Trophoblast cell (in vitro differentiated cells and primary cell): ENCODE measurements around the gene CUL4A.

ENCODE experiments used
- DNase-seq, 2 donors: peaks; one replicate each; pipeline ENCODE4 v3.0.0-alpha.2; 2016
- H2AFZ ChIP-seq: 2 replicates; pipeline ENCODE4 v1.6.1; 2013; ENCODE audit warnings: low read length, moderate library complexity, mild to moderate bottlenecking; ENCODE audit not compliant: insufficient read depth, poor library complexity
- H2AK5ac ChIP-seq: 2 replicates; pipeline ENCODE4 v1.6.1; 2013; ENCODE audit warnings: mild to moderate bottlenecking, low read length
- H2BK120ac ChIP-seq: 2 replicates; pipeline ENCODE4 v1.6.1; 2013; ENCODE audit warnings: low read length, mild to moderate bottlenecking, moderate library complexity; ENCODE audit not compliant: insufficient read depth, poor library complexity
- H2BK12ac ChIP-seq: 2 replicates; pipeline ENCODE4 v1.6.1; 2013; ENCODE audit warnings: mild to moderate bottlenecking, low read length, moderate library complexity
- H2BK5ac ChIP-seq: 2 replicates; pipeline ENCODE4 v1.6.1; 2013; ENCODE audit warnings: low read length, low read depth, moderate library complexity, mild to moderate bottlenecking; ENCODE audit not compliant: poor library complexity
- H3K14ac ChIP-seq: 2 replicates; pipeline ENCODE4 v1.6.1; 2013; ENCODE audit warnings: mild to moderate bottlenecking, low read length
- H3K18ac ChIP-seq: 2 replicates; pipeline ENCODE4 v1.6.1; 2013; ENCODE audit warnings: mild to moderate bottlenecking, low read length
- H3K23ac ChIP-seq: 2 replicates; pipeline ENCODE4 v1.6.1; 2013; ENCODE audit warnings: low read length
- H3K27ac ChIP-seq: 2 replicates; pipeline ENCODE4 v1.5.1; 2013; ENCODE audit warnings: low read depth, mild to moderate bottlenecking, inconsistent platforms, low read length, moderate library complexity
- H3K27me3 ChIP-seq: 2 replicates; pipeline ENCODE4 v1.6.1; 2013; ENCODE audit warnings: inconsistent platforms, mild to moderate bottlenecking, low read length, moderate library complexity; ENCODE audit not compliant: insufficient read depth
- H3K36me3 ChIP-seq, 2 experiments: 1 replicate in 1 of 2; 2 replicates in 1 of 2; pipeline ENCODE4 v1.6.1; 2013; ENCODE audit warnings: low read length in 2 of 2, mild to moderate bottlenecking in 2 of 2, moderate library complexity in 1 of 2; ENCODE audit not compliant: insufficient read depth in 2 of 2, control insufficient read depth in 1 of 2
- H3K4ac ChIP-seq: 2 replicates; pipeline ENCODE4 v1.6.1; 2013; ENCODE audit warnings: low read depth, mild to moderate bottlenecking, low read length, moderate library complexity
- H3K4me1 ChIP-seq, 2 experiments: 1 replicate in 1 of 2; 2 replicates in 1 of 2; pipeline ENCODE4 v1.6.1; 2013; ENCODE audit warnings: low read length in 2 of 2, mild to moderate bottlenecking in 2 of 2, moderate library complexity in 1 of 2; ENCODE audit not compliant: insufficient read depth in 2 of 2, control insufficient read depth in 1 of 2
- H3K4me2 ChIP-seq: 2 replicates; pipeline ENCODE4 v1.6.1; 2013; ENCODE audit warnings: inconsistent platforms, mild to moderate bottlenecking, low read length, moderate library complexity
- H3K4me3 ChIP-seq: 2 replicates; pipeline ENCODE4 v1.5.1; 2013; ENCODE audit warnings: mild to moderate bottlenecking, low read depth, low read length, inconsistent platforms
- H3K79me1 ChIP-seq: one replicate; pipeline ENCODE4 v1.6.1; 2013; ENCODE audit warnings: low read length
- H3K79me2 ChIP-seq: 2 replicates; pipeline ENCODE4 v1.6.1; 2013; ENCODE audit warnings: low read length, mild to moderate bottlenecking; ENCODE audit not compliant: control insufficient read depth, insufficient read depth, poor library complexity
- H3K9ac ChIP-seq: 2 replicates; pipeline ENCODE4 v1.6.1; 2013; ENCODE audit warnings: mild to moderate bottlenecking, low read length
- H3K9me3 ChIP-seq: 2 replicates; pipeline ENCODE4 v1.6.1; 2013; ENCODE audit warnings: low read depth, mild to moderate bottlenecking, control low read depth, inconsistent platforms, low read length; ENCODE audit not compliant: insufficient read depth
- H4K12ac ChIP-seq: 2 replicates; pipeline ENCODE4 v1.6.1; 2013; ENCODE audit warnings: low read depth, mild to moderate bottlenecking, low read length, moderate library complexity
- H4K8ac ChIP-seq: 2 replicates; pipeline ENCODE4 v1.6.1; 2013; ENCODE audit warnings: low read depth, mild to moderate bottlenecking, low read length, moderate library complexity
- H4K91ac ChIP-seq: one replicate; pipeline ENCODE4 v1.6.1; 2013; ENCODE audit warnings: low read depth, mild to moderate bottlenecking, low read length, moderate library complexity
- WGBS: extraction: QIAGEN DNeasy Blood & Tissue Kit; methylation state at CpG from one replicate; pipeline ENCODE4 v1.1.7; 2013; ENCODE audit warnings: missing lambda C conversion rate; ENCODE audit not compliant: insufficient read length, insufficient coverage; ENCODE audit errors: extremely low coverage; 5-methylcytosine and 5-hydroxymethylcytosine counted together

The CUL4A gene

DNA sequence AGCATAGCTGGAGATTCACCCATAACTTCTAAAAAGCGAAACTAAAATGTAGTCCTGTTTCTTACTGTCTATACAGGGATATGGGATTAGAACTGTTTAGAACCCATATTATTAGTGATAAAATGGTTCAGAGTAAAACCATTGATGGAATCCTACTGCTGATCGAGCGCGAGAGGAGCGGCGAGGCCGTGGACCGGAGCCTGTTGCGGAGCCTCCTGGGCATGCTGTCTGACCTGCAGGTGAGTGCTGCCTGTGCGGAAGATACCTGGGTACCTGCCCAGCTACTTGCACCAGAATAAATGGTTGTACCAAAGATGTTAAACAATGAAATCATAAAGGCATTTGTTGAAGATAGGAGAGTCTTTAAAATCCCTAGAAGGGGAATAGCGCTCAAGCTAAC lies 23.7 kb downstream of the CUL4A start:
- H3K18ac ChIP-seq: no peak overlapping the region
- H2BK120ac ChIP-seq: no peak overlapping the region
- no peak overlapping the region for H2AFZ ChIP-seq
- no CpG with 5 or more reads among the region's 11 CpGs for WGBS
- no peaks in the 10 kb centered on the region for H3K27me3 ChIP-seq
- H2AK5ac ChIP-seq: no peak overlapping the region
- H3K36me3 ChIP-seq: peaks cover 42 to 54% of the 10 kb centered on the region in 2 experiments
- no peak overlapping the region for H4K91ac ChIP-seq
- no peaks in the 10 kb centered on the region for H3K79me2 ChIP-seq
- H3K4me3 ChIP-seq: no peak overlapping the region
- H3K9me3 ChIP-seq: no peaks in the 10 kb centered on the region
- no peak overlapping the region for H3K4me2 ChIP-seq
- no peaks in the 10 kb centered on the region for H3K79me1 ChIP-seq
- no peak overlapping the region for H4K8ac ChIP-seq
- H3K14ac ChIP-seq: no peak overlapping the region
- H3K9ac ChIP-seq: no peak overlapping the region
- no peak overlapping the region for H3K23ac ChIP-seq
- H4K12ac ChIP-seq: no peak overlapping the region
- no peak overlapping the region for H3K27ac ChIP-seq
- no peak overlapping the region for H3K4ac ChIP-seq
- H2BK5ac ChIP-seq: no peak overlapping the region
- H2BK12ac ChIP-seq: no peak overlapping the region
- DNase-seq: no peak
- H3K4me1 ChIP-seq: no peaks in the 10 kb centered on the region

DNA sequence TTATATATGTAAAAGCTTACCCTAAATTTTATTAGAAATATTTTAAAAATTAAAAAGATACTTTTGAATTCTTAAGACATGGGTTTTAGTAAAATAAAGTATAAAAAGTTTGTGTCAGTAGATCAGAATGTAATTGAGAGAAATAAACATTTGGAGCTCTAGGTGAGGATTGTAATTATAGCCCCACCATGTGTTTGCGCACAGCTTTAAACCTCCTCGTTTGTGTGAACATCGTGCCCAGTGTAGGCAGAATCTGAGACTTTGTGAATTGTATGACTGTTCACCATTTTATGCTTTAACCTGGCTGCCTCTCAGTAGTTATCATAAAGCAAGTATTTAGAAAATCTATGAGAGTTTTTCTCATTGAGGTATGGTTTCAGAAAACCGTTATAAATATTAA lies 29.1 kb downstream of the CUL4A start:
- no peak overlapping the region for H3K14ac ChIP-seq
- no peak overlapping the region for H3K9ac ChIP-seq
- H3K36me3 ChIP-seq: peaks cover 37 to 38% of the 10 kb centered on the region in 2 experiments
- H4K8ac ChIP-seq: no peak overlapping the region
- no peak overlapping the region for H3K4ac ChIP-seq
- H3K79me2 ChIP-seq: no peaks in the 10 kb centered on the region
- H3K27ac ChIP-seq: no peak overlapping the region
- H4K12ac ChIP-seq: no peak overlapping the region
- no peak for DNase-seq
- no peaks in the 10 kb centered on the region for H3K79me1 ChIP-seq
- no peak overlapping the region for H3K18ac ChIP-seq
- H3K4me2 ChIP-seq: no peak overlapping the region
- WGBS: no CpG with 5 or more reads among the region's 4 CpGs
- no peaks in the 10 kb centered on the region for H3K9me3 ChIP-seq
- H3K4me3 ChIP-seq: no peak overlapping the region
- H2BK5ac ChIP-seq: no peak overlapping the region
- no peaks in the 10 kb centered on the region for H3K27me3 ChIP-seq
- no peak overlapping the region for H2BK12ac ChIP-seq
- H3K23ac ChIP-seq: no peak overlapping the region
- no peak overlapping the region for H4K91ac ChIP-seq
- H2BK120ac ChIP-seq: no peak overlapping the region
- no peak overlapping the region for H2AK5ac ChIP-seq
- H3K4me1 ChIP-seq: no peaks in the 10 kb centered on the region
- H2AFZ ChIP-seq: no peak overlapping the region

DNA sequence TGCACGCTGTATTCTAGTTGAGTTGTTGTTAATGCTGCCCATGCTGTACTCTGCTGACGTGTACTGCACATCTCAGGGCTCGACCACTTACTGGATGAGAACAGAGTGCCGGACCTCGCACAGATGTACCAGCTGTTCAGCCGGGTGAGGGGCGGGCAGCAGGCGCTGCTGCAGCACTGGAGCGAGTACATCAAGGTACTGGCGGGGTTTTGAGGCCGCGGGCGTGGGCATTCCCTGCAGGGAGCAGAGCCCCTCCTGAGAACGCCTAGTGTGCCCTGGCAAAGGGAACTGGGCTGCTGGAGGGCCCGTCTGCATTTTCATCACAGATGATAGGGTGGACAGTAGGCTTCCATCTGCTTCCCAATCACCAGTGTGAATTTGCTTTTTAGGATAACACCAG lies 29.9 kb downstream of the CUL4A start:
- no peak overlapping the region for H2AFZ ChIP-seq
- H3K36me3 ChIP-seq: peaks cover 40 to 42% of the 10 kb centered on the region in 2 experiments
- no CpG with 5 or more reads among the region's 15 CpGs for WGBS
- no peak overlapping the region for H4K91ac ChIP-seq
- no peak overlapping the region for H3K18ac ChIP-seq
- H2BK5ac ChIP-seq: no peak overlapping the region
- H3K27ac ChIP-seq: no peak overlapping the region
- H2BK12ac ChIP-seq: no peak overlapping the region
- no peak overlapping the region for H3K9ac ChIP-seq
- no peak overlapping the region for H3K4ac ChIP-seq
- no peaks in the 10 kb centered on the region for H3K27me3 ChIP-seq
- H3K79me2 ChIP-seq: no peaks in the 10 kb centered on the region
- no peak overlapping the region for H4K12ac ChIP-seq
- H3K4me2 ChIP-seq: no peak overlapping the region
- no peak overlapping the region for H4K8ac ChIP-seq
- H3K79me1 ChIP-seq: no peaks in the 10 kb centered on the region
- no peak overlapping the region for H2AK5ac ChIP-seq
- no peaks in the 10 kb centered on the region for H3K4me1 ChIP-seq
- no peak overlapping the region for H3K23ac ChIP-seq
- H3K14ac ChIP-seq: no peak overlapping the region
- H2BK120ac ChIP-seq: no peak overlapping the region
- H3K4me3 ChIP-seq: no peak overlapping the region
- H3K9me3 ChIP-seq: no peaks in the 10 kb centered on the region
- no peak for DNase-seq

DNA sequence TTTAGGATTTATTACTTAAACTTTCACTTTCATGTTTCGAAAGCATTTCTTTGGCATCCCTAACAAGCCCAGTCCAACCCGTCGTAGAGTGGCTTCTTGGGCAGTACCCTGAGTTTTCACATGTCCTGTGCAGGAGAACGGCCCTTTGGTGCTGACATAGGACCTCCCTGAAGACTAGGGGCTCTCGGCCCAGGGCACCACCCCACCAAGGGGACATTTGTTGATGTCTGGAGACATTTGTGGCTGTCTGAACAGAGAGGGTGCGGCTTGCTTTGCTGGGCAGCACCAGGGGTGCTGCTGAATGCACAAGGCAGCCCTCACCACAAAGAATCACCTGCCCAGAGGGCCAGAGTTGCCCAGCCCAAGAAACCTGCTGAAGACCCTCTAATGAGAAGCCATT lies 30.6 kb downstream of the CUL4A start:
- Histone ChIP-seq H3K36me3 (peaks cover 41 to 42% of the 10 kb centered on the region in 2 experiments), H3K27ac (no peak overlapping the region), H2BK12ac (no peak overlapping the region), H2AFZ (no peak overlapping the region), H4K12ac (no peak overlapping the region), H3K9me3 (no peaks in the 10 kb centered on the region), H3K18ac (no peak overlapping the region), H2BK120ac (no peak overlapping the region), H2BK5ac (no peak overlapping the region), H3K4ac (no peak overlapping the region), H2AK5ac (no peak overlapping the region), H3K14ac (no peak overlapping the region), H3K4me1 (no peaks in the 10 kb centered on the region), H3K4me3 (no peak overlapping the region), H3K27me3 (no peaks in the 10 kb centered on the region), H3K79me2 (no peaks in the 10 kb centered on the region), H3K4me2 (no peak overlapping the region), H3K9ac (no peak overlapping the region), H4K8ac (no peak overlapping the region), H3K79me1 (no peaks in the 10 kb centered on the region), H4K91ac (no peak overlapping the region), H3K23ac (no peak overlapping the region)
- DNase-seq: no peak
- no CpG with 5 or more reads among the region's 6 CpGs for WGBS
